Heart left ventricle (tissue), 16 donors: ENCODE results near the gene DRC1. TPM values are rescaled to one million over a fixed set of nuclear protein-coding genes. Genes with fewer than 3 reads are reported as not detected.

Experiments
- ATAC-seq, 4 donors: fragments of 200-7000 bp; cut with Tn5 transposase; one replicate each; pipeline ENCODE4 v1.9.1; 2020 to 2022; ENCODE audit warnings: moderate library complexity in 4 of 4, mild to moderate bottlenecking in 3 of 4, moderate number of reproducible peaks in 1 of 4
- DNase-seq, 5 donors: peaks; one replicate each; pipeline ENCODE4 v3.0.0-alpha.2; 2020
- H3K27ac ChIP-seq, 12 donors: fragments of 200-600 bp; sonication (generic) in 4 of 12; one replicate each; pipeline versions ENCODE4 v1.5.0 to v1.8.0; 2016 to 2022; ENCODE audit warnings: mild to moderate bottlenecking in 2 of 12
- H3K27me3 ChIP-seq, 9 donors: fragments of 200-600 bp; sonication (generic) in 2 of 9; one replicate each; pipeline versions ENCODE4 v1.5.1 to v1.8.0; 2016 to 2022; ENCODE audit warnings: mild to moderate bottlenecking in 3 of 9
- H3K36me3 ChIP-seq, 9 donors: fragments of 200-600 bp; sonication (generic) in 2 of 9; one replicate each; pipeline versions ENCODE4 v1.5.0 to v1.8.0; 2018 to 2022; ENCODE audit warnings: mild to moderate bottlenecking in 2 of 9
- H3K4me1 ChIP-seq, 12 donors: fragments of 200-600 bp; sonication (generic) in 4 of 12; one replicate each; pipeline versions ENCODE4 v1.5.0 to v1.8.0; 2016 to 2022; ENCODE audit warnings: mild to moderate bottlenecking in 3 of 12
- H3K4me3 ChIP-seq, 12 donors: fragments of 200-600 bp; sonication (generic) in 4 of 12; one replicate each; pipeline versions ENCODE4 v1.5.0 to v1.8.0; 2017 to 2022; ENCODE audit warnings: mild to moderate bottlenecking in 9 of 12, moderate library complexity in 4 of 12
- H3K9me3 ChIP-seq, 12 donors: fragments of 200-600 bp; sonication (generic) in 4 of 12; one replicate each; pipeline versions ENCODE4 v1.5.0 to v1.8.0; 2016 to 2022; ENCODE audit warnings: mild to moderate bottlenecking in 1 of 12
- POLR2A ChIP-seq, 2 donors: fragments of 450-650 bp; IDR thresholded peaks; one replicate each; pipeline ENCODE4 v1.6.1; 2017; ENCODE audit warnings: antibody characterized with exemption in 2 of 2, mild to moderate bottlenecking in 2 of 2, moderate library complexity in 2 of 2
- WGBS, 4 donors: extraction: QIAGEN DNeasy Blood & Tissue Kit in 2 of 4; methylation state at CpG; one replicate each; pipeline versions ENCODE4 v1.1.5 to v1.1.7; 2013 to 2018; 5-methylcytosine and 5-hydroxymethylcytosine counted together
- intact Hi-C, 10 donors: fragments of 100-400 bp; cut with DNase I; formaldehyde crosslinking; loops; one replicate each; pipeline versions ENCODE4 v1.11.1 to v1.14.2; 2022
- polyA plus RNA-seq, 2 donors: library from polyadenylated mRNA; stranded (reverse); fragments of 200-250 nt; gene quantifications; one replicate each; pipeline ENCODE4 v1.2.3, GENCODE V29; 2013
- total RNA-seq, 9 donors: library from RNA; depleted of rRNA in 2 of 9; stranded (reverse); fragments of >200 nt in 2 of 9; fragmentation: NEBNext Ultra II Directional in 3 of 9; extraction: Animal tissue kit (Norgen Biotek cat#: 25700) in 3 of 9; gene quantifications; one replicate each; pipeline versions ENCODE4 v1.1.0 to v1.2.4, GENCODE V29; 2016 to 2023
- TF ChIP-seq, protein P1 (sequence below), 12 donors: fragments of 200-600 bp; sonication (generic) in 4 of 12; IDR thresholded peaks; one replicate each; pipeline versions ENCODE4 v1.5.0 to v1.8.0; 2018 to 2022; ENCODE audit warnings: antibody characterized with exemption in 12 of 12, mild to moderate bottlenecking in 5 of 12
- donor health status: ischemic (EF 13 %, LVEDD 7.1; RV severe dilation, severe dysfunction).
- donor health status: healthy with polysubstance abuse.
- donor health status: DM: no; HTN: yes; CAD: no.
- donor health status: DM: no; HTN: no; CAD: no.
- donor health status: ischemic (EF 25% LVEDD 6.9; RV normal size, moderate dysfunction).
- donor health status: ischemic (EF 25% LVEDD 5.7; RV mildly dilated, moderate dysfunction).
- donor health status: healthy.
- donor health status: DM: yes; HTN: yes; CAD: no.
- donor health status: ischemic (EF 35%, LVEDD 5.7; RV mildly dilated, moderate dysfunction).
- donor health status: nonischemic (EF 11% LVEDD 7.7; RV severe dilation, severe dysfunction).
- donor health status: DM: yes; HTN: yes; CAD: no.
- donor health status: PGD.
- donor health status: ischemic (EF 29% LVEDD 5.4; RV normal size, mild dysfunction).
- donor health status: nonischemic (EF 23%, LVEDD 6.1; RV moderate dilation, normal function).

Gene DRC1
- total and polyA plus RNA-seq, 11 donors: 0.15 to 0.73 (median 0.44) TPM; not detected in 8

DNA sequence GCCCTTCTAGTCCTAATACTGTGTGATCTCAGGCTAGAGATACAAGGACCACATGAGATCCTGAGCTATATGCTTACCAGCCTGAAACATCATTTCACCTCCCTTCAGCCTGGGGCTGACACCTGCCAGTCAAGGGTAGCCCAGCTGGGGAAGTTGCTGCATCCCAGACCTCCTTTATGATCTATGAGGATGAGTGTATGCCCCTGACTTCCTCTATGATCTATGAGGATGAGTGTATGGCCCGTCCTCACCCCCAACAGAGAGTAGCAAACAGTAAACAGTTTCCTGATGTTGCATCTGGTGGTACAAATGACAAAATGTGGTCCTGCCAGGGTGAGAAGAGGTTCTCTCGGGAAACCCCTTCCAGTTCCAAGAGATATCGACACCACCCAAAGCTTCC, 85.1 kb downstream of the DRC1 start:
- intact Hi-C loops: no loop called here
- WGBS, 4 donors: 86 to 96% (median 93%) methylated on average over 3 of the region's 3 CpGs
- H3K27ac ChIP-seq: no peak overlapping the region

DNA sequence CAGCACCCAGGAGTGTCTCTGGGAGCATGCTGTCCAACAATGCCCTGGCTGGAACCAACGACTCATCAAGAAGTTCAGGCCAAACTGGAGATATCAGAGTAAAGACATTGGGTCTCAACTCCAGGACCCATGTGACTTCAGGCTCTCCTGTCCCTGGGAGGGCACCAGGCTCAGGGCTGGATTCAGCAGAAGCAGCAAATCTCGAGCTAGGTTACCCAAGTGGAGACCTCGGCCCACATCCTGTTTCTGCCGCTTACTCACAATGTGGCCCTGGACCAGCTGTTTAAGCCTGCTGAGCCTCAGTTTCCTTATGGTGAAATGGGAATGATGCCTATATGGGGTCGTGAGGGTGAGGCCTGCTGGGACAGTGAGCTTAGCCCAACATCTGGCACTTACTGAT, 85.5 kb downstream of the DRC1 start:
- intact Hi-C loops: no loop called here

More for the DNA sequence above, 85.1 kb downstream of the DRC1 start:
- no peaks in the 10 kb centered on the region for H3K27me3 ChIP-seq
- no peak for TF ChIP-seq POLR2A (IDR thresholded peaks at IDR 0.05)
- TF ChIP-seq, protein P1, sequence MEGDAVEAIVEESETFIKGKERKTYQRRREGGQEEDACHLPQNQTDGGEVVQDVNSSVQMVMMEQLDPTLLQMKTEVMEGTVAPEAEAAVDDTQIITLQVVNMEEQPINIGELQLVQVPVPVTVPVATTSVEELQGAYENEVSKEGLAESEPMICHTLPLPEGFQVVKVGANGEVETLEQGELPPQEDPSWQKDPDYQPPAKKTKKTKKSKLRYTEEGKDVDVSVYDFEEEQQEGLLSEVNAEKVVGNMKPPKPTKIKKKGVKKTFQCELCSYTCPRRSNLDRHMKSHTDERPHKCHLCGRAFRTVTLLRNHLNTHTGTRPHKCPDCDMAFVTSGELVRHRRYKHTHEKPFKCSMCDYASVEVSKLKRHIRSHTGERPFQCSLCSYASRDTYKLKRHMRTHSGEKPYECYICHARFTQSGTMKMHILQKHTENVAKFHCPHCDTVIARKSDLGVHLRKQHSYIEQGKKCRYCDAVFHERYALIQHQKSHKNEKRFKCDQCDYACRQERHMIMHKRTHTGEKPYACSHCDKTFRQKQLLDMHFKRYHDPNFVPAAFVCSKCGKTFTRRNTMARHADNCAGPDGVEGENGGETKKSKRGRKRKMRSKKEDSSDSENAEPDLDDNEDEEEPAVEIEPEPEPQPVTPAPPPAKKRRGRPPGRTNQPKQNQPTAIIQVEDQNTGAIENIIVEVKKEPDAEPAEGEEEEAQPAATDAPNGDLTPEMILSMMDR (IDR thresholded peaks at IDR 0.05): no peak
- H3K9me3 ChIP-seq: no peaks in the 10 kb centered on the region
- ATAC-seq (no peak), DNase-seq (no peak)
- peaks cover 0 to 12% (median 2%) of the 10 kb centered on the region in 12 donors for H3K4me1 ChIP-seq
- no peak overlapping the region for H3K4me3 ChIP-seq
- no peaks in the 10 kb centered on the region for H3K36me3 ChIP-seq

DNA sequence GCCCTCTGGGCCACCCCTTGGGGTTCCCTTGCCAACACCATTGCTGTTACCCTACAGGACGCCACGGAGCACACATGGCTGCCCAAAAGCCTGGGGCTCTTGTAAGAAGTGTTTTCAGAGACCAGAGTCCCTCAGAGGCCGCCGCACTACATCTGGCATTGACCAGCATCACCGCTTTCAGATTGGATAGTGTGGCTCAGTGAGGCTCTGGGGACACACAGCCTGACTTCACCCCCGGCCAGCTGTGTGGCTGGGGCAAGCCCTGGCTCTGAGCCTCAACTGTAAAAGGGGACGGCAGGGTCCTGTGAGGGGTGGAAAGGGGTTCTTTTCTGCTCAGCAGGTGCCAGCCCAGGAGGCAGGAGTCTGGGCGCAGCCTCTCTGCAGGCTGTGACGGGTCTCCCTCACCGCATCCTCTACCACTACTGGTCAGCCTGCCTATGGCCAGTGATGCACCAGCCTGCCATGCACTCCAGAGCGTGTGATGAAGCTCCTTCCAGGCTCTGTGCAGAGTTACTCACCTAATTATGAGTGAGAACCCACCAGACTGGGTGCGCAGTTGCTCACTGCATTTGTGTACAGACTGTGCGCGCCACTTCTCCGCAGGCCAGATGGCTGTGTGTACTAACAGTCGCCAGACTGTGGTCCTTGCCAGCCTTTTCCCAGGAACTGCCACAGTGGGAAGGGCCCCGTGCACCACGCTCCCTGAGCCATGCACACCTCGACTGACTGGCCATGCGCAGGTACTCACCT, 86.9 kb downstream of the DRC1 start:
- no peaks in the 10 kb centered on the region for H3K36me3 ChIP-seq
- DNase-seq: peak in 1 of 5 donors; percentile 17
- H3K4me3 ChIP-seq: no peak overlapping the region
- ATAC-seq: no peak
- TF ChIP-seq, protein P1 (IDR thresholded peaks at IDR 0.05): no peak
- no peak for TF ChIP-seq POLR2A (IDR thresholded peaks at IDR 0.05)
- H3K27ac ChIP-seq: no peak overlapping the region
- WGBS, 4 donors: 87 to 96% (median 90%) methylated on average over 16 to 20 of the region's 20 CpGs
- intact Hi-C loops: no loop called here
- no peaks in the 10 kb centered on the region for H3K27me3 ChIP-seq
- peaks cover 0 to 9% (median 1%) of the 10 kb centered on the region in 12 donors for H3K4me1 ChIP-seq
- H3K9me3 ChIP-seq: no peaks in the 10 kb centered on the region

More for the DNA sequence above, 85.5 kb downstream of the DRC1 start:
- H3K4me3 ChIP-seq: no peak overlapping the region
- no peak for TF ChIP-seq POLR2A (IDR thresholded peaks at IDR 0.05)
- TF ChIP-seq, protein P1 (IDR thresholded peaks at IDR 0.05): no peak
- no peaks in the 10 kb centered on the region for H3K27me3 ChIP-seq
- DNase-seq: peak in 1 of 5 donors; percentile 15
- H3K4me1 ChIP-seq: peaks cover 0 to 12% (median 2%) of the 10 kb centered on the region in 12 donors
- 69 to 82% (median 80%) methylated on average over 2 to 5 of the region's 5 CpGs for WGBS, 4 donors
- no peaks in the 10 kb centered on the region for H3K36me3 ChIP-seq
- H3K27ac ChIP-seq: no peak overlapping the region
- H3K9me3 ChIP-seq: no peaks in the 10 kb centered on the region
- no peak for ATAC-seq

DNA sequence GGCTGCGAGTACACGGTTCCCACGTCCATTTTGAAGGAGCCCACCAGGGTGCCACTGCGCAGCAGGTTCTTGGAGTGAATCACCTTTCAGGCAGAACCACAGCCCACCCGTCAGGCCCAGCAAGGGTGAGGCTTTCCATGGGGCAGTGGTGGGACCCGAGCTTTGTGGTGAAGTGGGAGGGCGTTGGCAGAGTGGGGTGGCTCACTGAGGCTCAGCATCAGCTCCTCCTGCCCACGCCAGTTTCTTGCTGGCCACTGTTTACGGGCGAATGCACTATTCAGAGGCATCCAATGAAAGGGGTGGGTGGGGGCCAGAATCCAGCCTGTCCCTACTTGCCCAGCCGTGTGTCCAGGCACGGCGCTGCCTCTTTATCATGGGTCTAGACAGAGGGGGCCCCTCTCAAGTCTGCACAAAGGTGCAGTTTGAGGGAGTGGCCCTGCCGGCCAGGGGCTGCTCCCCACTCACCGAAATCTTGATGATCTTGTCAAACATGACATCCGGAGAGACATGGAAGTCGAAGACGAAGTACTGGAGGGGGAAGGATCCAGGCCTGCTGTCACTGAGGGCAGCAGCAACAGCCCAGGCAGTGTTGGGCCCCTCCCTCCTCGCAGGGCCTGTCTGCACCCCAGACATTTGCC, 87.6 kb downstream of the DRC1 start:
- ATAC-seq (no peak), DNase-seq (peak in 1 of 5 donors; percentile 11)
- no peaks in the 10 kb centered on the region for H3K27me3 ChIP-seq
- H3K9me3 ChIP-seq: no peaks in the 10 kb centered on the region
- WGBS, 4 donors: 82 to 91% (median 86%) methylated on average over 10 to 19 of the region's 19 CpGs
- peaks cover 0 to 3% (median 0%) of the 10 kb centered on the region in 12 donors for H3K4me1 ChIP-seq
- intact Hi-C loops: no loop called here
- no peak overlapping the region for H3K4me3 ChIP-seq
- H3K36me3 ChIP-seq: no peaks in the 10 kb centered on the region
- TF ChIP-seq, protein P1 (IDR thresholded peaks at IDR 0.05): no peak
- H3K27ac ChIP-seq: no peak overlapping the region
